ENCODE results near the gene MALT1. TPM values are rescaled to one million over a fixed set of nuclear protein-coding genes. Genes with fewer than 3 reads are reported as not detected.
A peak's percentile ranks its signal among the peaks of the same experiment; 100 is the strongest.

The MALT1 gene
- total and polyA plus RNA-seq, 9 of the 15 experiments (the other 6 are each of a cell fraction or from before 2014, with no cell fraction given) = 0.14 to 1.6 (median 0.32) TPM

- no peak for TF ChIP-seq ATF7 (IDR thresholded peaks at IDR 0.05)
- no peak for TF ChIP-seq ZBTB12 (CRISPR knock-in tag; IDR thresholded peaks at IDR 0.05)
Measured at GRCh38 chr18:58700209-58700608, 28.9 kb downstream of the MALT1 start (continued).

- no peak overlapping the region for H3K27ac ChIP-seq (ENCODE audit: extremely low read depth, low read depth, low read length)
- H3K9me3 ChIP-seq (replicated peaks; ENCODE audit: control insufficient read depth, insufficient read depth, low read depth, low read length) = no peaks in the 10 kb centered on the region
- H3K79me2 ChIP-seq (ENCODE audit: control insufficient read depth, insufficient read depth, low read length) = no peaks in the 10 kb centered on the region
- H3K36me3 ChIP-seq (ENCODE audit: control insufficient read depth, insufficient read depth, low read length) = no peaks in the 10 kb centered on the region
- in situ Hi-C loops (cut with MboI) = no loop called here
- DNase-seq (ENCODE audit: extremely low read depth in 1 of 4, low spot score in 3 of 4) (no peak), ATAC-seq (no peak), FAIRE-seq (no peak)
- intact Hi-C loops (cut with micrococcal nuclease) = no loop called here
- ChIA-PET CTCF (ENCODE audit: low intra/inter-chr PET ratio) (no interaction called here), POLR2A (no interaction called here)
- H3K4me3 ChIP-seq = no peak overlapping the region
- no peaks in the 10 kb centered on the region for H3K4me1 ChIP-seq (replicated peaks in 1 of 2; ENCODE audit: control insufficient read depth in 2 of 2, insufficient read depth in 2 of 2, low read length in 2 of 2)
- no peak overlapping the region for H3K9ac ChIP-seq (ENCODE audit: insufficient read depth in 1 of 2, low read depth in 2 of 2, low read length in 2 of 2)
- no peak overlapping the region for H3K4me2 ChIP-seq (ENCODE audit: insufficient read depth, low read length)
- no peak overlapping the region for H2AFZ ChIP-seq (ENCODE audit: low read depth, low read length)
- TF ChIP-seq NCOA2 (IDR thresholded peaks at IDR 0.05; ENCODE audit: partially characterized antibody in 2 of 2) (no peak), ZNF445 (CRISPR knock-in tag; IDR thresholded peaks at IDR 0.05; ENCODE audit: low read depth) (no peak), SREBF2 (CRISPR knock-in tag; IDR thresholded peaks at IDR 0.05) (no peak), ZNF316 (IDR thresholded peaks at IDR 0.05) (peak; percentile 26; the same call in 1 of the 2 replicates)
- BruUV-seq (replicated peaks) = no TSS peak
- no peaks in the 10 kb centered on the region for H3K27me3 ChIP-seq (ENCODE audit: control insufficient read depth in 2 of 2, insufficient read depth in 2 of 2, low read length in 2 of 2)
- H3K9me1 ChIP-seq (ENCODE audit: control insufficient read depth, insufficient read depth, low read length) = no peaks in the 10 kb centered on the region
- H4K20me1 ChIP-seq (replicated peaks; ENCODE audit: control insufficient read depth, insufficient read depth, low read length) = no peaks in the 10 kb centered on the region
Measured at GRCh38 chr18:58712930-58713329, 41.7 kb downstream of the MALT1 start.

Measured in K562 (cell line).